Colonic mucosa (tissue), 4 donors: ENCODE results near the gene ALAD. TPM values are rescaled to one million over a fixed set of nuclear protein-coding genes. Genes with fewer than 3 reads are reported as not detected.
"Not testable (repeated sequence)": the region's sequence is repeated elsewhere in the genome, so short reads cannot be mapped to it uniquely, and the experiment has no call there.

Experiments
- DNase-seq: peaks from one replicate; pipeline ENCODE4 v3.0.0-alpha.2; 2020
- H3K27ac ChIP-seq: fragments of 200-600 bp; one replicate; pipeline ENCODE4 v1.8.0; 2021
- H3K27me3 ChIP-seq: fragments of 200-600 bp; one replicate; pipeline ENCODE4 v1.8.0; 2021
- H3K36me3 ChIP-seq: fragments of 200-600 bp; one replicate; pipeline ENCODE4 v1.8.0; 2021
- H3K4me1 ChIP-seq: fragments of 200-600 bp; one replicate; pipeline ENCODE4 v1.8.0; 2021; ENCODE audit warnings: mild to moderate bottlenecking
- H3K4me3 ChIP-seq: fragments of 200-600 bp; one replicate; pipeline ENCODE4 v1.8.0; 2021
- H3K9ac ChIP-seq, 2 donors: one replicate each; pipeline ENCODE4 v1.7.0; 2013; ENCODE audit warnings: control low read depth in 2 of 2, low read depth in 2 of 2, low read length in 2 of 2
- H3K9me3 ChIP-seq: fragments of 200-600 bp; one replicate; pipeline ENCODE4 v1.8.0; 2021
- intact Hi-C: fragments of 100-400 bp; cut with DNase I; formaldehyde crosslinking; loops from one replicate; pipeline ENCODE4 v1.14.1; 2022
- total RNA-seq, 2 donors: library from RNA; stranded (reverse); fragmentation: NEBNext Ultra II Directional in 1 of 2; extraction: Animal tissue kit (Norgen Biotek cat#: 25700) in 1 of 2; gene quantifications; one replicate each; pipeline ENCODE4 v1.2.1, GENCODE V29; 2021
- TF ChIP-seq, protein P1 (sequence below): fragments of 200-600 bp; IDR thresholded peaks from one replicate; pipeline ENCODE4 v1.8.0; 2022; ENCODE audit warnings: antibody characterized with exemption, mild to moderate bottlenecking
- donor health status: healthy.
- donor health status: DM: no; HTN: no; CAD: no.
- donor health status: DM: no; HTN: no; CAD: no.

ALAD gene
- 10 to 100 TPM; 50.3 to 51.4 TPM for total RNA-seq

DNA sequence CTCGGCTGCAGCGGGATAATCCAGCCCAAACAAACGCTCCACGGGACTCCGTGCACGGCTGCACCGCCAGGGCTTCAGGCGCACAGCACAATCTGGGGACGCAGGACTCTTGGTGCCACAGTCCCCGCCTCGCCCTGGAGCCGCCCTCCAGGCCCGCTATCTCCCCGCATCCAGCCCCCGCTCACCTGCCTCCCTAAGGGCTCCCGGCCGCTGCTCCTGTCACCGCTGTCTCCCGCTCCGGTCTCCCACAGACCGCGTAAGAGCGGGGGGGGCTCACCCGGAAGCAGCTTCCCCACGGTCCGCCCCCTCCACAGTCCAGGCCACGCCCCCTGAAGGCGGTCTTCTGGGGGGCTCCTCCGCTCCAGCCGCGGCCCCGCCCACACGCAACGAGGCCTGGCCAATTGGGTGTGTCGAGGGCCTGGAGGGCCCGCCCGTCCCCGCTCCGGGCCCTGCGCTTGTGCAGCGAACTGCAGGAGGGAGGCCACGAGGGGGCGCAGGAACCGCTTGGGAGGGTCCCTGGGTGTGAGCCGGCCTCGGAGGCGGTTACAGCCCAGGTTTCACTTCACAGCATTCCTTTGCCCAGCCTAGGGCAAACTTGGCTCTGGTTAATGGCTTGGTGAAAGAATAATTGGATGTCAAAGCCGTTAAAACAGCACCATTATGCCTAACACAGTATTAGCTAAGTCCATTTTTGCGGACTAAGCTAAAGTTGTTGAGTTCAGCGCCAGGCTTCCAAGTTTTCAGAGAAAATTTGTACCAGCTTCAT, at the start of gene ALAD:
Gene ALAD, minus strand, starts transcription at position 258 of the 766 bp plus-strand sequence. CDS start 7,725 bp downstream, outside the sequence.
- Histone ChIP-seq H3K4me1 (no peaks in the 10 kb centered on the region), H3K9me3 (no peaks in the 10 kb centered on the region), H3K36me3 (no peaks in the 10 kb centered on the region), H3K9ac (peak within 1 kb of the TSS; percentile 73 to 83), H3K27me3 (no peaks in the 10 kb centered on the region), H3K4me3 (peak within 1 kb of the TSS; percentile 75), H3K27ac (peak within 1 kb of the TSS; percentile 52)
- peak; percentile 100 for DNase-seq
- intact Hi-C loops: no loop called here
- TF ChIP-seq, protein P1, sequence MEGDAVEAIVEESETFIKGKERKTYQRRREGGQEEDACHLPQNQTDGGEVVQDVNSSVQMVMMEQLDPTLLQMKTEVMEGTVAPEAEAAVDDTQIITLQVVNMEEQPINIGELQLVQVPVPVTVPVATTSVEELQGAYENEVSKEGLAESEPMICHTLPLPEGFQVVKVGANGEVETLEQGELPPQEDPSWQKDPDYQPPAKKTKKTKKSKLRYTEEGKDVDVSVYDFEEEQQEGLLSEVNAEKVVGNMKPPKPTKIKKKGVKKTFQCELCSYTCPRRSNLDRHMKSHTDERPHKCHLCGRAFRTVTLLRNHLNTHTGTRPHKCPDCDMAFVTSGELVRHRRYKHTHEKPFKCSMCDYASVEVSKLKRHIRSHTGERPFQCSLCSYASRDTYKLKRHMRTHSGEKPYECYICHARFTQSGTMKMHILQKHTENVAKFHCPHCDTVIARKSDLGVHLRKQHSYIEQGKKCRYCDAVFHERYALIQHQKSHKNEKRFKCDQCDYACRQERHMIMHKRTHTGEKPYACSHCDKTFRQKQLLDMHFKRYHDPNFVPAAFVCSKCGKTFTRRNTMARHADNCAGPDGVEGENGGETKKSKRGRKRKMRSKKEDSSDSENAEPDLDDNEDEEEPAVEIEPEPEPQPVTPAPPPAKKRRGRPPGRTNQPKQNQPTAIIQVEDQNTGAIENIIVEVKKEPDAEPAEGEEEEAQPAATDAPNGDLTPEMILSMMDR: peak; percentile 92

DNA sequence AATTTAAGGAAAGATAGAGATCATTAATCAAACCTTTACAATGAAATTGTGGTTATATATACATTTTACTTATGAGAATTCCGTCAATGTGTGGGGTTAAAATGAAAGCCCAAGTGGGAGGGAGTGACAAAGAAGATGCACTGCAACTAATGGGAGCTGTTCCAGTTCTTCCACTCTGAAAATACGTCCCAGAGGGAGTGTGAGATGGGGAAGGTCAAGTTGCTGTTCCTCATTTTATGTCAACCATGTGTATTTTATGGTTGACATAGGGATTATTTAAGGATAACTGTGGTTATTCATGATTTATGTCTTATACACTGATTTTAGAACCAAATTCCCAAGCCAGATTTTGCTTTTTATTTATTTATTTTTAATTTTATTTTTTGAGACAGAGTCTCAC, 48.3 kb upstream of the ALAD start:
- TF ChIP-seq, protein P1: no peak
- Histone ChIP-seq H3K4me3 (no peak overlapping the region), H3K4me1 (no peaks in the 10 kb centered on the region), H3K9ac (no peak overlapping the region), H3K36me3 (no peaks in the 10 kb centered on the region), H3K9me3 (no peaks in the 10 kb centered on the region), H3K27me3 (no peaks in the 10 kb centered on the region), H3K27ac (no peak overlapping the region)
- no peak for DNase-seq
- intact Hi-C loops: no loop called here

DNA sequence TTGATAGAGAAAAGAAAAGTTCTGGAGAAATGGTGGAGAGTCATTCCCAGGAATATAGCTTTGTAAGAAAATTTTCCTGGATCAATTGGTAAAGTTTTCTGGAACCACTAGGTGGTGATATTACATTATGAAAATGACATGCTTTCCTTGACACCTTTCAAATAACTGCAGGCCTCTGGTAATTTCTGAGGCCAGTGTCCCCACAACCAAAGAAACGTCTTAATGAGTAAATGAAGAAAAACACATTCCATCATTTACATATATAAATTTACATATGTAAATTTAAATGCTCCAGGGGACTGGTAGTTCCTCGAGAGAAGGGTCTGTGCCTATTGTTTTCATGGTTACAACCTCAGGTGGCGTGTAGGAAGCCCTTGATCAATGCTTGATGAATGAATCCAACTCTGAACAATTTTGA, 45.2 kb upstream of the ALAD start:
- H3K27me3 ChIP-seq: no peaks in the 10 kb centered on the region
- H3K36me3 ChIP-seq: no peaks in the 10 kb centered on the region
- TF ChIP-seq, protein P1: peak; percentile 55
- no peak overlapping the region for H3K27ac ChIP-seq
- no peak for DNase-seq
- intact Hi-C loops: loop anchor here (2.0 kb wide), 1 partner anchor 144 kb away; no protein-coding TSS in a partner anchor
- no peaks in the 10 kb centered on the region for H3K9me3 ChIP-seq
- no peaks in the 10 kb centered on the region for H3K4me1 ChIP-seq
- no peak overlapping the region for H3K4me3 ChIP-seq
- H3K9ac ChIP-seq: no peak overlapping the region

DNA sequence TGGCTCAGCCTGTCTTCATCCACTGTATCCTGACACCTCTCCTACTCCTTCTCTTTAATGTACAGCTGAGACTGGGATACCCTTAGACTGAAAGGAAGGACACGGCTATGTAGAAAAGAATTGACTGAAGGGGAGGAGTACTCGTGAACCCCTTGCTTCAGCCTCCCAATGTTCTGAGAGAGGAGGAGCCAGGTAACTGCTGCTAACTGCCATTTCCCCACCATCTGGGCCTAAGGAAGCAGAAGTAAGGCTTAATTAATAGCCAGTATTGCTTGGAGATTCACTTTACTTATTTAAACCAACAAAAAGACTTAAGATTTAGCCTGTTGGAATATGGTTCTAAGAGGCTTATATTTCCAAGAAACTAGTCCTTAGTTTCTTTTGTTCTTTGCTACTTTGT, 43.7 kb upstream of the ALAD start:
- Histone ChIP-seq H3K9ac (no peak overlapping the region), H3K27ac (no peak overlapping the region), H3K4me1 (no peaks in the 10 kb centered on the region), H3K9me3 (no peaks in the 10 kb centered on the region), H3K27me3 (no peaks in the 10 kb centered on the region), H3K36me3 (no peaks in the 10 kb centered on the region), H3K4me3 (no peak overlapping the region)
- DNase-seq: no peak
- intact Hi-C loops: loop anchor here (2.0 kb wide), 1 partner anchor 214 kb away; no protein-coding TSS in a partner anchor
- TF ChIP-seq, protein P1: no peak

DNA sequence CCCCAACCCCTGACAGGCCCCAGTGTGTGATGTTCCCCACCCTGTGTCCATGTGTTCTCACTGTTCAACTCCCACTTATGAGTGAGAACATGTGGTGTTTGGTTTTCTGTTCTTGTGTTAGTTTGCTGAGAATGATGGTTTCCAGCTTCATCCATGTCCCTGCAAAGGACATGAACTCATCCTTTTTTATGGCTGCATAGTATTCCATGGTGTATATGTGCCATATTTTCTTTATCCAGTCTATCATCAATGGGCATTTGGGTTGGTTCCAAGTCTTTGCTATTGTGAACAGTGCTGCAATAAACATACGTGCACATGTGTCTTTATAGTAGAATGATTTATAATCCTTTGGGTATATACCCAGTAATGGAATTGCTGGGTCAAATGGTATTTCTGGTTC, 36.6 kb upstream of the ALAD start:
- H3K27ac ChIP-seq, H3K9me3 ChIP-seq, H3K4me1 ChIP-seq, intact Hi-C loops, DNase-seq, H3K27me3 ChIP-seq, H3K9ac ChIP-seq, H3K4me3 ChIP-seq, H3K36me3 ChIP-seq: not testable (repeated sequence)
